Activated CD8-positive, alpha-beta memory T cell treated with anti-CD3 and anti-CD28 coated beads, Interleukin-2, amount 50 U/mL, for 24 hours (primary cell): ENCODE measurements around the gene SH3GL1.
"Not testable (repeated sequence)": the region's sequence is repeated elsewhere in the genome, so short reads cannot be mapped to it uniquely, and the experiment has no call there.

Source experiments
- DNase-seq: peaks from one replicate; pipeline ENCODE4 v3.0.0-alpha.2; 2020; ENCODE audit errors: extremely low read depth

The SH3GL1 gene

DNA sequence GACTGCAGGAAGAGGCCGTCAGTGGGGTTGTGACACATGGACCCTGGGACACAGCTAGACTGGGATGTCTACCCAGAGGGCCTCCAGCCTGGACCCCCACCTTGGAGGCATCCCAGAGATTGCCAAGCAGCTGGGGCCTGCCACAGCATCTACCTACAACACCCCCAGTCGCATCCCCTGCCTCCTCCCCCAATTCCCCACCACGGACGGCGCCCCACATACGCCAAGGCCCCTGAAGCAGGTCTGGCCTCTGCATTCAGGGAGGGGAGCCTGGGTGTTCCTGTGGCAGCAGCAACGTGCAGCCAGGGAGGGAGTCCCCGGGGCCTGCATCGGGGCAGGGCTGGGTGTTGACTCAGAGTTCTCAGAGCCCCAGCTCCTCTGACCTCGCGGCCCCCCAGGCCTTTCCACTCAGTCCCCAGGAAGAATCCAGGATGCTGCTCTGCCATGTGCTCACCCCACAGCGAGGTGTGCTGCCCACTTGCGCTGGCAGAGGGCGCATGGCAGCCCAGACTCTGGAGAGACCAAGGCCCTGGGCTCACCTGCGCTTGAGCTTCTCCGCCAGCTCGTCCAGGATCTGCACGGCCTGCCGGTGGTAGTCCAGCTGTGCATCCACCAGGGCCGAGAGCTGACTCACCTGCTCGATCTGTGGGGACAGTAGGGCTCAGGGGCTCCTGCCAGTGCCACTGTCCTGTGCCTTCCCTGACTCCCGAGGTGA, 37.4 kb downstream of the SH3GL1 start:
- no peak for DNase-seq

DNA sequence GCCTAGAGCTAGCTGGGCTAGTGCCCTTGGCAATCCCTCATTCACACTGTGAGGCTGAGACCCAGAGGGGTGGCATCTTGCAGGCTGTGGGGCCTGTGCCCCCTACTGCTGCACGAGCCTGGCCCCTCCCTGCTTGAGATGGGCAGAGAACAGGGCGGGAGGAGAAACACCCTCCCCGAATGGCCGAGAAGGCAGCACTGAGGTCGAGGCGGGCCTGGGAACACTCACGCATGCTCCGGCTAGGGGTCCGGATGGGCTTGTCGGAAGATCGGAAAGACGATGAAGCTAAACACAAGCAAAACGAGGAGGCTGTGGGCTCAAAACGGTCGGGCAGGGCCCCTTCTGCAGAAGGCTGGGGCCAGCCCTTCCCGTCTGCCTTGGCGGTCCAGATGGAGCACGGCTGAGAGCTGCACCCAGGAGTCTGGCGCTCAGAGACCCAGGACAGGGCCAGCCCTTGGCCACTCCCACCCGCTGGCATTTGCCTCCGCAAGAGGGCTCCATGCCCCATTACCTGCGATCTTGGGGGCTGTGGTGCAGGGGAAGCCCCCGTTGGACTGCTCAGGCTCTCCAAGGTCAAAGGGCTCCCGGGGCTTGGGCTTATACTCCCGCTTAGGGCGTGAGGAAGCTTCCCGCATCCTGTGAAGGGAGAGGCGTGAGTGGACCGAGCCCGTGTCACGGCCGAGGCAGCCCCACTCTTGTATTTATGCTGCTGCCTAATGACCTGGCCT, 38.1 kb downstream of the SH3GL1 start:
- DNase-seq: no peak

DNA sequence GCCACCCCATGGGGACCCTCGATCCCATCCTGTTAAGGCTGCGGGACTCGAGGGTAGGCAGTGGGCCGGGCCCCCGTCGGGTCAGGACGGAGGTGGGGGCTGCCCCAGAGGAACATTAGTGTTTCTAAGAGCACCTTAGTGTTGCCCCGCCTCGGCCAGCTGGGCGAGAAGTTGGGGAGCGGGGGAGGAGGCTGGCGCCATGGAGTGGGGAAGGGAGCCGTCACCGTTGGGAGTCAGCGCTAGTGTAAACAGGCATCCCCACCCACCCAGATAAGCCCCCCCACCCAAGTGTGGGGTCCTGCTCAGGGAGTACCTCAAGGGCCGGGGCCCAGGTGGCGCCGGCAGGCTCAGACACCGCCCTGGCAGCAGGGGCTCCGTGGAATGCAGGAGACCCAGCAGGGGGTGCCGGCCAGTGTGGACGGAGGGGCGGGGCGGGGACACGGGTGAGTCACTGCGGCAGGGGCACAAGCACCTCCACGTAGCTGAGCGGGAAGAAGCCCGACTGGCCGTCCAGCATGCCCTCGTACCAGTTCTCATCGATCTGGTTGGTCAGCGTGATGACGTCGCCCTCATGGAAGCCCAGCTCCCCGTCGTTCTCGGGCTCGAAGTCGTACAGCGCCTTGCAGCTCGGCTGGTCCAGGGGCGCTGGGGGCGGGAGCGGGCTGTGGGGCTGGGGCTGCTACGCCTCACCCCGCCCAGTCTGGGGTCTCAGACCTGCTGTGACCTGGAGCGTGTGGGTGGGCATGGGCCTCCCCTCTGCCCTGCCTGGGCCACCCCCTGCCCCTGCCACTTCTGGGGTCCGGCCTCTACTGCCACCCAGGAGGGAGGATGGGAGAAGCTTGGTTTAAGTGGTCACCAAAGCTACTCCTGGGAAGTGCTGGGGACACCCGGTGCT, 38.9 kb downstream of the SH3GL1 start:
- DNase-seq: no peak

DNA sequence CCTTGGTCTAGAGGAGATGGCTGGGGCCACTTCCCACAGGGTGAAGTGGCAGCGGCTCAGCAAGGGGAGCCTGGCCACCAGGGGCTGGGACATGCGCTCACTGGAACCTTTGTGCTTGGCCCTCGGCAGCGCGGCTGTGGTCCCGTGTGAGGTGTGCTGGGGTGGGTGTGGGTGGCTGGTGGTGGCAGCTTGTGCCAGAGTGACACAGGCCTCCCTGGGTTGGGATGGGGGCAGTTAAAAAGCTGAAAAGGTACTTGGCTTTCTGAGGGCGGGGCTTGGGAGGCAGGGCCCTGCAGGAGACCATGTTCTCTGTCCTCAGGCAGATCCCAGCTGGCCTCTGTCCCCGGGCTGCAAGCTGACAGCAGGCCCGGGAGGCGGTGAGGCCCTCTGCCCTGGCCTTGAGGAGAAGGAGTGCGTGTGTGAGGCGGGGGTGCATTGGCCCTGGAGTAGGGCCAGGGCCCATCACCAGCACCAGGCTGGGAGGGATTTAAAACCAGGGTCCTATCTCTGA, 39.7 kb downstream of the SH3GL1 start:
- no peak for DNase-seq

DNA sequence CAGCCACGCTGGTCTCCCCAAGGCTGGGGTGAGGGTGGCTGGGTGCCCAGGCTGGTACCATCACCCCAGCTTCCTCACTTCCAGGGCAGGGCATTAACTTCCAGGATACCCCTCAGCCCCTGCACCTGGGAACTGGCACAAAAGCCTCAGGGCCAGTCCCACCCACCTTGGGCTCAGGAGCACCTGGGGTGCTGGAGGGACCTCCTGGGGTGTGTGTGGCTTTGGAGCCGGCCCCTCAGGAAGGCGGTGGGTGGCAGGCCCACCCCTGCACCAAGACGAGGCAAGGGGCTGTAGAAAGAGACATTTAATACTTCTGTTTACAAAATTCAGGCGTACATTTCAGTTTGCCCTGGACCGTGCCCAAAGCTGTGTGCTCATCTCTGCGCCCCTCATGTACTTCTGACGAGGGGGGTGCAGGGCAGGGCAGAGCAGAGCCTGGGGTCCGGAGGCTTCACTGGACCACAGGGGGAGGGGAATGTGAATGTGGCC, 40.2 kb downstream of the SH3GL1 start:
- DNase-seq: no peak

DNA sequence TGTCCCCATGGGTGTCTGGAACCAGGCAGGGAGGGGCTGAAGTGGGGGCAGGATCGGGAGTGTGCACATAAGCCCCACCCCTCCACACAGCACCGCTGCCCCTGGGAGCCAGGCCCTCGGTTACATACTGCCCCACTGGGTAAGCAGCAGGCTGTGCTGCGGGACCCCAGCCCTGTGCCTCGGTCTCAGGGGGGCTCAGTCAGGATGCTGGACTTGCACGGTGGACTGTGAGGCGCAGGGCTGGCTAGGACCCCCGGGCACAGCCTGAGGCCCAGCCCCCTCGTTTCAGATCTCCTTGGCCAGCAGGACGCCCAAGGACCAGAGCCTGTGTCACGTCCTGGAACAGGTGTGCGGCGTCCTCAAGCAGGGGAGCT, 40.7 kb downstream of the SH3GL1 start:
- no peak for DNase-seq

DNA sequence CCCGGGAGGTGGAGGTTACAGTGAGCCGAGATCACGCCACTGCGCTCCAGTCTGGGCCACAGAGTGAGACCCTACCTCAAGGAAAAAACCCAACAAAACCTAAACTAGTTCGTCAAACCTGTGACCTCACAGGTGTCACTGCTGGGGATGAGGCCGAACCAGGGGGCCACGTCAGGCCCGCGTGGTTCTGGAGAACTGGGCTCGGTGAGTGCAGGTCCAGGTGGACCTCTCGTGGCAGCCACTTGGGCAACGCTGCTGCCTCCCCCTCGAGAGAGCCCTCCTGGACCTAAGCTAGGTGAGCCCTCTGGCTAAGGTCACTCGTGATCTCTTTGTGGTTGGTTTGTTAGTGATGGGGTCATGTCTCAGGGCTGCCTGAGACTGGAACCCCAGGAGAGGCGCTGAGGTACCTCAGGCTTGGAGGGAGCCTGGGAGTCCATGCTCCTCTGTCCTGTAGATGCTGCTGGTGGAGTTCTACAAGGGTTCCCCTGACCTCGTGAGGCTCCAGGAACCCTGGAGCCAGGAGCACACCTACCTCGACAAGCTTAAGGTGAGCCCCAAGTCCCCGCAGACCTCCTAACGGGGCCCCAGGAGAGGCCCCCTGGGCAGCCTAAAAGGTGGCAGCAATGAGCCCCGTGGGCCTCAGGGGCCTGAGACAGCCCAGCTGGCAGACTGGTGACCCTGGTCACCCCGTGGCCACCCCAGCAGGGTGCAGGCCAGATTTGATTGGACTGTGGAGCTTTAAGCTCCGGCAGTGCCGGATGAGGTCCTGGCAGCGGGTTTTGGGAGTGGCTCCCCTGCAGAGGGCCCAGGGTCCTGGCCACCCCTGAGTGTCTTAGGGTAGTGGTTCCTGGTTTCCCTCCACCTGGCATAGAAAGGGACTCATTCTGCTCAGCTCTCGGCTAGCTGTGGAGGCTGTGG, 41.4 kb downstream of the SH3GL1 start:
- DNase-seq: no peak

DNA sequence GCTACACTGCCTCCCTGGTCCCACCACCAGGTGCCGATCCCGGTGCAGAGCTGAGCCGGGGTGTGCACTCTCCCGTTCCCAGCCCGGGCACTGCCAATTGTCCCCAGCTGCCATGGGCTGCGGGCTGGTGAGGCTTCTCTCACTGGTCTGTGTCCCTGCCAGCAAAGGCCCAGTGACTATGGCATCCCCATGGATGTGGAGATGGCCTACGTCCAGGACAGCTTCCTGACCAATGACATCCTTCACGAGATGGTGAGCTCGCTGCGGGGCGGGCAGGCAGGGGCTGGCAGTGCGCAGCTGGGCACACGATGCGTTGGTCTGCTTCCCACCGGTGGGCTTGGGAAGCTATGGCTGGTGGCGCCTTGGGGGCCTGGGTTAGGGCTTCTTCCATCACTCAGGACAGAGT, 42.4 kb downstream of the SH3GL1 start:
- DNase-seq: no peak

DNA sequence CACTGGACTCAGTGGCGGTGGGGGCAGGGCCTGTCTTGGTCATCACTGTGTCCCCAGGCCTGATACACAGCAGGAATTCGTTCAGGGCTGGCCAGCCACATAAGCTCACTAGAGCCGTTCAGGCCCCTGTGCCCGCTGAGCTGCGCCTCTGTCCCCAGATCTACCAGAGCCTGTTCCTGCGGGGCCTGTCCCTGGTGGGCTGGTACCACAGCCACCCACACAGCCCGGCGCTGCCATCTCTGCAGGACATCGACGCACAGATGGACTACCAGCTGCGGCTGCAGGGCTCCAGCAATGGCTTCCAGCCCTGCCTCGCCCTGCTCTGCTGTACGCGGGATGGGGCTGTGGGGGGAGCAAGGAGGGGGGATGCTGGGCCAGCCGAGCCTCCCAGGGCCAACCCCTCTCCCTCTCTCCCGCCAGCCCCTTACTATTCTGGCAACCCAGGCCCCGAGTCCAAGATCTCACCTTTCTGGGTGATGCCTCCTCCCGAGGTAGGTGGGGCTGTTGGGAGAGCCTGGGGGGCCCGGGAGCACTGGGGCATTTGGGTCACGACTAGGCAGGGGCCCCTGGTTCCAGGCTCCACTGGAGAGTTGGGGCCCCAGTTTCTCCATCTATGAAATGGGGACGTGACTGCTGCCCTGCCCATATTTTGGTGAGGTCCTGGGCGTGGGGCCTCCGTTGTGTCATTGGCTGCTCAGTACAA, 43.1 kb downstream of the SH3GL1 start:
- no peak for DNase-seq

DNA sequence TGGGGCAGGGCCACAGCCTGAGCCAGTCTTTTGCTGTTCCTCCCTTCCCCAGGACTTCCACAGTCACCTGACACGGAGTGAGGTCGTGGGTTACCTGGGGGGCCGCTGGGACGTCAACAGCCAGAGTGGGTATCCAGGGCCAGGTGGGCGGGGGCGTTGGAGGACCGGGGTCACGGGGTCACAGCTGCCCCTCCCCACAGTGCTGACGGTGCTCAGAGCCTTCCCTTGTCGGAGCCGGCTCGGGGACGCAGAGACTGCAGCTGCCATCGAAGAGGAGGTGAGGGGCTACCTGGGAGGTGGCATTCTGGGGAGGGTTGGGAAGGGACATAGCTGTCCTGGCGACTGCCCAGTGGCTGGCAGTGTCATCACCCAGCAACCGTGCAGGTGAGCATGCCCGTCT, 45.5 kb downstream of the SH3GL1 start:
- no peak for DNase-seq

DNA sequence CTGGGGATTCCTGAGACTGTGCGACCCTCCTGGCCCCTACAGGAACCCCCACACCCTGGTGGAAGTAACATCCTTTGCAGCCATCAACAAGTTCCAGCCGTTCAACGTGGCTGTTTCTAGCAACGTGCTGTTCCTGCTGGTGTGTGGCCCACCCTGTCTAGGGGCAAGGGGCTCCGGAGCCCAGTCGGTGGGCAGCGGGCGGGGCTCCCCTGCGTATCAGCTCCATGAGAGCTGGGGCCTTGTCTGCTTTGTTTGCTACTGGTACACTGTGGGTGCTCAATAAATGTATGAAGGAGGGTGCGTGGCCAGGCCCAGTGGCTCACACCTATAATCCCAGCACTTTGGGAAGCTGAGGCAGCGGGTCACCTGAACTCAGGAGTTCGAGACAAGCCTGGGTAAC, 46.1 kb downstream of the SH3GL1 start:
- no peak for DNase-seq

DNA sequence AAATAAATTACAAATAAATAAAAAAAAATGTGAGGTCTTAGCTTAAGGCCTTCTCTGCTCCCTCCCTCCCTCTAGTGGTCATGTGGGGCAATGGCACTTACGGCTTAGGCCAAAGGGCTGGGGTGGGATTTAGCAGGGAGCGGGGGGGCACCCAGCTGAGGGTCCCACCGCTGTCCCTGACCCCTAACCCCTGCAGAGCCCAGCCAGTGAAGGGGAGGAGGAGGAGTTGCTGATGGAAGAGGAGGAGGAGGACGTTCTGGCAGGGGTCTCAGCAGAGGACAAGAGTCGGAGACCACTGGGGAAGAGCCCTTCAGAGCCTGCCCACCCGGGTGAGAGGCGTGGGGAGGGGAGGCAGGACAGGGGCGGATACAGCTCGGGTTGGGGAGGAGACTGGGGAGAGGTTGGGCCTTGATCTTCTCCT, 47.6 kb downstream of the SH3GL1 start:
- peak; percentile 23 for DNase-seq

DNA sequence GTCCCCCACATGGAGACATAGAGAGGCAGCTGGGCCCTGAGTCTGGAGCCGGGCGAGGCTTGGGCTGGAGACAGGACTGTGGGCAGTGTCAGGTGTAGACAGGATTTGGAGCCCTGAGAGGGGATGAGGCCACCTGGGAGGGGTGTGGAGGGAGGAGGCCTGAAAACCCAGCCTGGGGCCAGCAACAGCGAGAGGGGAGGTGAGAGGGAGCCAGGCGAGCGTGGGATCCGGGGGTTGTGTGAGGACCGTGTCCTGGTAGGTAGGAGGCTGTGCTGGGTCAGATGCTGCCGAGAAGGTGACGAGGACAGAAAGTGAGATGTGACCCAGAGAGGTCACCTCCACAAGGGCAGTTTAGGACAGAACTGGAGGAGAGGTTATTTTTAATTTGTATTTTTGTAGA, 49.6 kb downstream of the SH3GL1 start:
- no peak for DNase-seq

DNA sequence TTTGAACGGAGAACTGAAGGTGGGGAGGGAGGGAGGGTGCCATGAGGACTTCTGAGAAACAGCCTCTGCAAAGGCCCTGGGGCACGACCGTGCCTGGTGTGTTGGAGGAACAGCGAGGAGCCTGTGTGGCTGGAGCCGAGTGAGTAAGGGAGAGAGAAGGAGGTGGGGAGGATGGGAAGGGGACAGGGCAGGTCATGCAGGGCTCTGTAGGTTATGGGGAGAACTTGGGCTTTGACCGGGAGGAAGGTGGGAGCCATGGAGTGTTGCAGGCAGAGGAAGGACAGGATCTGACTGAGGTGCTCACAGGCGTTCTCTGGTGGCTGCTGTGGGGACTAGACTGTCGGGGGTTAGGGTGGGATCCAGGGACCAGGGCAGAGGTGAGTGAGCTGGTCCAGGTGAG, 50.2 kb downstream of the SH3GL1 start:
- no peak for DNase-seq

DNA sequence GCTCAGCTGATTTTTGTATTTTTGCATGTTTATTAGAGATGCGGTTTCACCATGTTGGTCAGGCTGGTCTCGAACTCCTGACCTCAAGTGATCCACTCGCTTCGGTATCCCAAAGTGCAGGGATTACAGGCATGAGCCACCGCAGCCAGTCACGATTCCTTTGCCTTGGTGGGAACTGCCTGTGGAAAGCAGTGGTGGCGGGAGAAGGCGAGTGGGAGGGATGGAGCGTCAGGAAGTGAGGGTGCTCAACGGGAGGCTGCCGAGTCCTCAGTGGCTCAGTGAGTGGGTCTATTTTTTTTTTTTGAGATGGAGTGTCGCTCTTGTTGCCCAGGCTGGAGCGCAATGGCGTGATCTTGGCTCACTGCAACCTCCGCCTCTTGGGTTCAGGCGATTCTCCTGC, 51.1 kb downstream of the SH3GL1 start:
- DNase-seq: not testable (repeated sequence)

DNA sequence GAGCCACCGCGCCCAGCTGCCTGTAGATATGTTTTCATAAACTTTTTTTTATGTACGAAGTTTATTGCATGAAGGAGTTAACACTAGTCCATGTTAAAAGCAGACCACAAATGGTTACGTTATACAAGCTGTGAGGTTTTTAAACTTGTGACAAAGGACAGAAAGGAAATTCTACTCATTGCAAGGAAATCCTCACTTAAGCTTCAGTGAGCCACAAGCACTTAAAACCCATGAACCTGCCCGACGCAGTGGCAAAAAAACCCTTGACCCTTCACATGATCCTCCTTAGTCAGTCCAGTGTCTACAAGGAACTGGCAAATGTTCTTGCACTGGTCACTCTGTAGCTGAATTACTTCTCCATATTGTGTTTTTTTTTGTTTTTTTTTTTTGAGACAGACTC, 52.8 kb downstream of the SH3GL1 start:
- DNase-seq: no peak

DNA sequence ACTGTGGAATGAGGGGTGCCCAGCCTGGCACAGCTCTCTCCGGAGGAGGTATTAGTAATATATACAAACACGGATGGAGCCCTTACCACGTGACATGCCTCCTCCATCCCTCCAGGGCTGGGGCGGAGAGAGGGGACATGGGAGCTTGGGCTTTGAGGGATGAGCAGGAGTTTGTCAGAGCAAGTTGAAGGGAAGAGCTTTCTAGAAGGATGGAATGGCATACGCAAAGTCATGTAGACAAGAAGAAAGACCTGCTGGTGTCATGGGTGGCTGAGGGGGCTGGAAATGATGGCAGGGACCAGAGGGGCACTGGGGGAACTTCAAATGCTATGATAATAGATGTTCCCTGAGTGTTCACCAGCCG, 54.3 kb downstream of the SH3GL1 start:
- DNase-seq: no peak

DNA sequence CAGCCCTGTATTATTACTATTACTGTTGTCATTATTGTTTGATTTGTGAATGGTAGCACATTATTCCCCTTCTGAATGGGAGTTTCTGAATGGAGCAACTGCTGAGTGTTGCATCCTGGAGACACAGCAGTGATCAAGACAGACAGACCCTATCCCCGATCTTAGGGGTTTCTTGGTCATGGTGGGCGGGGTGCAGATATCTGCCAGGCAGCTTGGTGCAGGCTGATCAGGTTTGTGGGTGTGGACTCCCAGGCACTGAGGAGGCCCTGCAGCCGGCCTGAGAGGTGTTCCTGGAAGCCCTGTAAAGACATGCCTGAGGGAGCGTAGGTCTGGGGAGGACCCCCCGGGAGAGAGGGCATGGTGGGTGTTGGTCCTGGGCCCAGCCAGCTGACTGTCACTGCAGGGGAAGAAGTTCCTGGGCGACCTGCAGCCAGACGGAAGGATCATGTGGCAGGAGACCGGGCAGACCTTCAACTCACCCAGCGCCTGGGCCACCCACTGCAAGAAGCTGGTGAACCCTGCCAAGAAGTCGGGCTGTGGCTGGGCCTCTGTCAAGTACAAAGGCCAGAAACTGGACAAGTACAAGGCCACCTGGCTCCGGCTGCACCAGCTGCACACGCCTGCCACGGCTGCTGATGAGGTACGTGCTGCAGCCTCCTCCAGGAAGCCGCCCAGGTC, 54.9 kb downstream of the SH3GL1 start:
- DNase-seq: no peak

DNA sequence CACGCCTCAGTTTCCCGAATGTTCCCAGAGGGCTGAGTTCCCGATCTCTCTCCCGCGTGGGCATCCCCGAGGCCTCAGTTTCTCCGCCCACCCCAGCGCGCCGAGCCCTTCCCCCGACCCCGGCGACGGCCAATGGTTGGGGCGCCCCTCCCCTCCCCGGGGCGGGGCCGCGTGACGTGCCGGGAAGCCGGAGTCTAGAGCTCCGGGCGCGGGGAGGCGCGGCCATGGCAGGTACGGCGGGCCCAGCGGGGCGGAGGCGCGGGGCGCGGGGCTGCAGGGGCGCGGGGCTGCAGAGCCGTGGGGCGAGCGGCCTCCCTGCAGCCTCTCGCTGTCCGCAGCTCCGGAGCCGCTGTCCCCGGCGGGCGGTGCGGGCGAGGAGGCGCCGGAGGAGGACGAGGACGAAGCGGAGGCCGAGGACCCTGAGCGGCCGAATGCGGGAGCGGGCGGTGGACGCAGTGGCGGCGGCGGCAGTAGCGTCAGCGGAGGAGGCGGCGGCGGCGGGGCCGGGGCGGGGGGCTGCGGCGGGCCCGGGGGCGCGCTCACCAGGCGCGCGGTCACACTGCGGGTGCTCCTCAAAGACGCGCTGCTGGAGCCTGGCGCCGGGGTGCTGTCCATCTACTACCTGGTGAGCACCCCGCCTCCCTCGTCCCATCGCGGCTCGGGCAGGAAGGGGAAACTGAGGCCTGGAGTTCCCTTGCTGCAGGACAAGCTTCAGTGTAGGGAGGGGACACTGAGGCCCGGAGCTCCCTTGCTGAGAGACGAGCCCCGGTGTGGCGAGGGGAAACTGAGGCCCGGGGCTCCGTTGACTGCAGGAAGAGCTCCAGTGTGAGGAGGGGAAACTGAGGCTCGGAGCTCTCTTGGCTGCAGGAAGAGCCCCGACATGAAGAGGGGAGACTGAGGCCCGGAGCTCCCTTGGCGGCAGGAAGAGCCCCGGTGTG, 56.7 kb downstream of the SH3GL1 start, which contains the start of gene MPND:
MPND (plus strand) TSS at position 193 of the 938 bp plus-strand sequence; CDS start at position 225, 32 bp downstream.
- peak; percentile 73 for DNase-seq
